H4 (cell line): ENCODE data around the gene HOXC6. TPM values are rescaled to one million over a fixed set of nuclear protein-coding genes. Genes with fewer than 3 reads are reported as not detected.

Source experiments
- DNase-seq: peaks from one replicate; pipeline ENCODE4 v3.0.0-alpha.2; 2015; ENCODE audit warnings: low spot score
- total RNA-seq: library from RNA; depleted of rRNA; stranded (reverse); fragments of >200 nt; shearing (Covaris generic); gene quantifications from 2 replicates; pipeline ENCODE4 v1.2.3, GENCODE V29; 2014

HOXC6 gene
- total RNA-seq, 1 experiment from 2014 or later, result 0.27 TPM

GRCh38 chr12:53990311-53991076, 37.7 kb upstream of the HOXC6 start:
- no peak for DNase-seq

GRCh38 chr12:53991077-53991460, 37.2 kb upstream of the HOXC6 start:
- DNase-seq, result peak; percentile 40

- no peak for DNase-seq
Observed at GRCh38 chr12:53992377-53992889, 35.8 kb upstream of the HOXC6 start.

GRCh38 chr12:53993162-53994008, 34.9 kb upstream of the HOXC6 start:
- DNase-seq, result no peak

GRCh38 chr12:53994009-53994263, 34.3 kb upstream of the HOXC6 start:
- no peak for DNase-seq

GRCh38 chr12:53994264-53995001, 33.8 kb upstream of the HOXC6 start:
- DNase-seq, result peak; percentile 38

- no peak for DNase-seq
Observed at GRCh38 chr12:53995002-53995377, 33.2 kb upstream of the HOXC6 start.

GRCh38 chr12:53995378-53996239, 32.6 kb upstream of the HOXC6 start:
- DNase-seq, result peak; percentile 68

- no peak for DNase-seq
Observed at GRCh38 chr12:53996240-53997203, 31.7 kb upstream of the HOXC6 start.

- DNase-seq, result no peak
Observed at GRCh38 chr12:53997204-53998109, 30.8 kb upstream of the HOXC6 start.

GRCh38 chr12:53998110-53998899, 29.9 kb upstream of the HOXC6 start:
- DNase-seq, result no peak

GRCh38 chr12:53998900-53999236, 29.4 kb upstream of the HOXC6 start:
- DNase-seq, result no peak

GRCh38 chr12:53999559-54000115, 28.6 kb upstream of the HOXC6 start:
- DNase-seq, result peak; percentile 49

GRCh38 chr12:54000116-54001114, 27.8 kb upstream of the HOXC6 start, which contains the start of gene HOXC9:
TSS of gene HOXC9 (plus strand) at chr12:54000161. CDS start at chr12:54000189, 28 bp downstream.
- DNase-seq, result no peak

GRCh38 chr12:54001283-54002187, 26.7 kb upstream of the HOXC6 start:
- no peak for DNase-seq
